Measurements from ENCODE around the gene TM4SF18.

- no peak for TF ChIP-seq CTCF (IDR thresholded peaks at IDR 0.05)
- TF ChIP-seq POLR2A (IDR thresholded peaks at IDR 0.05), result no peak
Measured at GRCh38 chr3:149363053-149363452, 29.6 kb upstream of the TM4SF18 start.

All from thyroid gland (tissue), 4 donors.